ENCODE measurements around the gene KCNT2. TPM values are rescaled to one million over a fixed set of nuclear protein-coding genes. Genes with fewer than 3 reads are reported as not detected.

Gene KCNT2
- total and polyA plus RNA-seq, 4 experiments from 2014 or later, result not detected

- no peaks in the 10 kb centered on the region for H3K27me3 Mint-ChIP-seq
- no peak overlapping the region for H3K27ac Mint-ChIP-seq
- intact Hi-C loops (cut with micrococcal nuclease), result no loop called here
- no peak overlapping the region for H3K4me3 Mint-ChIP-seq
- Histone ChIP-seq H3K9me3 (ENCODE audit: control insufficient read depth in 1 of 2, low read length in 2 of 2) (no peaks in the 10 kb centered on the region), H3K27me3 (ENCODE audit: insufficient read depth, low read length) (no peaks in the 10 kb centered on the region), H3K4me1 (ENCODE audit: insufficient read depth, low read length) (no peaks in the 10 kb centered on the region), H3K4me3 (ENCODE audit: low read length in 2 of 2) (no peak overlapping the region), H3K36me3 (ENCODE audit: insufficient read depth, low read length) (no peaks in the 10 kb centered on the region), H3K27ac (ENCODE audit: low read depth, low read length) (no peak overlapping the region)
- ChIA-PET POLR2A (ENCODE audit: partially characterized antibody) (no interaction called here), CTCF (ENCODE audit: partially characterized antibody) (no interaction called here)
- no peak for DNase-seq
- H3K36me3 Mint-ChIP-seq, result no peaks in the 10 kb centered on the region
- H3K9me3 Mint-ChIP-seq, result no peaks in the 10 kb centered on the region
- no peaks in the 10 kb centered on the region for H3K4me1 Mint-ChIP-seq
Measured at GRCh38 chr1:196427976-196428734, 180.1 kb downstream of the KCNT2 start.

GRCh38 chr1:196425513-196425912 lies 182.7 kb downstream of the KCNT2 start:
- POLR2A ChIA-PET (ENCODE audit: partially characterized antibody), result no interaction called here
- Mint-ChIP-seq H3K27ac (no peak overlapping the region), H3K4me1 (no peaks in the 10 kb centered on the region), H3K9me3 (no peaks in the 10 kb centered on the region), H3K27me3 (no peaks in the 10 kb centered on the region), H3K36me3 (no peaks in the 10 kb centered on the region), H3K4me3 (no peak overlapping the region)
- Histone ChIP-seq H3K4me3 (ENCODE audit: low read length in 2 of 2) (no peak overlapping the region), H3K36me3 (ENCODE audit: insufficient read depth, low read length) (no peaks in the 10 kb centered on the region), H3K27me3 (ENCODE audit: insufficient read depth, low read length) (no peaks in the 10 kb centered on the region), H3K4me1 (ENCODE audit: insufficient read depth, low read length) (no peaks in the 10 kb centered on the region), H3K9me3 (ENCODE audit: control insufficient read depth in 1 of 2, low read length in 2 of 2) (no peaks in the 10 kb centered on the region), H3K27ac (ENCODE audit: low read depth, low read length) (no peak overlapping the region)
- CTCF ChIA-PET (ENCODE audit: partially characterized antibody), result no interaction called here
- intact Hi-C loops (cut with micrococcal nuclease), result no loop called here
- DNase-seq, result no peak

GRCh38 chr1:196423612-196424011 lies 184.6 kb downstream of the KCNT2 start:
- Histone ChIP-seq H3K36me3 (ENCODE audit: insufficient read depth, low read length) (no peaks in the 10 kb centered on the region), H3K27ac (ENCODE audit: low read depth, low read length) (no peak overlapping the region), H3K4me3 (ENCODE audit: low read length in 2 of 2) (no peak overlapping the region), H3K27me3 (ENCODE audit: insufficient read depth, low read length) (no peaks in the 10 kb centered on the region), H3K9me3 (ENCODE audit: control insufficient read depth in 1 of 2, low read length in 2 of 2) (no peaks in the 10 kb centered on the region), H3K4me1 (ENCODE audit: insufficient read depth, low read length) (no peaks in the 10 kb centered on the region)
- Mint-ChIP-seq H3K27ac (no peak overlapping the region), H3K27me3 (no peaks in the 10 kb centered on the region), H3K4me1 (no peaks in the 10 kb centered on the region), H3K9me3 (peaks cover 0 to 3% (median 0%) of the 10 kb centered on the region in 8 donors), H3K4me3 (no peak overlapping the region), H3K36me3 (no peaks in the 10 kb centered on the region)
- intact Hi-C loops (cut with micrococcal nuclease), result no loop called here
- DNase-seq, result no peak
- CTCF ChIA-PET (ENCODE audit: partially characterized antibody), result no interaction called here
- POLR2A ChIA-PET (ENCODE audit: partially characterized antibody), result no interaction called here

- Histone ChIP-seq H3K9me3 (ENCODE audit: control insufficient read depth in 1 of 2, low read length in 2 of 2) (no peaks in the 10 kb centered on the region), H3K36me3 (ENCODE audit: insufficient read depth, low read length) (no peaks in the 10 kb centered on the region), H3K27me3 (ENCODE audit: insufficient read depth, low read length) (no peaks in the 10 kb centered on the region), H3K27ac (ENCODE audit: low read depth, low read length) (no peak overlapping the region), H3K4me3 (ENCODE audit: low read length in 2 of 2) (no peak overlapping the region), H3K4me1 (ENCODE audit: insufficient read depth, low read length) (no peaks in the 10 kb centered on the region)
- H3K27me3 Mint-ChIP-seq, result no peaks in the 10 kb centered on the region
- H3K4me3 Mint-ChIP-seq, result no peak overlapping the region
- intact Hi-C loops (cut with micrococcal nuclease), result no loop called here
- no peaks in the 10 kb centered on the region for H3K4me1 Mint-ChIP-seq
- CTCF ChIA-PET (ENCODE audit: partially characterized antibody), result no interaction called here
- H3K36me3 Mint-ChIP-seq, result no peaks in the 10 kb centered on the region
- no peak for DNase-seq
- peaks cover 0 to 4% (median 0%) of the 10 kb centered on the region in 8 donors for H3K9me3 Mint-ChIP-seq
- no peak overlapping the region for H3K27ac Mint-ChIP-seq
- POLR2A ChIA-PET (ENCODE audit: partially characterized antibody), result no interaction called here
Measured at GRCh38 chr1:196418772-196419171, 189.5 kb downstream of the KCNT2 start.

- Histone ChIP-seq H3K9me3 (ENCODE audit: control insufficient read depth in 1 of 2, low read length in 2 of 2) (no peaks in the 10 kb centered on the region), H3K27me3 (ENCODE audit: insufficient read depth, low read length) (no peaks in the 10 kb centered on the region), H3K27ac (ENCODE audit: low read depth, low read length) (no peak overlapping the region), H3K4me1 (ENCODE audit: insufficient read depth, low read length) (no peaks in the 10 kb centered on the region), H3K4me3 (ENCODE audit: low read length in 2 of 2) (no peak overlapping the region), H3K36me3 (ENCODE audit: insufficient read depth, low read length) (no peaks in the 10 kb centered on the region)
- H3K4me3 Mint-ChIP-seq, result no peak overlapping the region
- H3K4me1 Mint-ChIP-seq, result no peaks in the 10 kb centered on the region
- ChIA-PET CTCF (ENCODE audit: partially characterized antibody) (no interaction called here), POLR2A (ENCODE audit: partially characterized antibody) (no interaction called here)
- DNase-seq, result no peak
- intact Hi-C loops (cut with micrococcal nuclease), result no loop called here
- H3K27ac Mint-ChIP-seq, result no peak overlapping the region
- H3K9me3 Mint-ChIP-seq, result peaks cover 0 to 4% (median 1%) of the 10 kb centered on the region in 8 donors
- no peaks in the 10 kb centered on the region for H3K36me3 Mint-ChIP-seq
- H3K27me3 Mint-ChIP-seq, result no peaks in the 10 kb centered on the region
Measured at GRCh38 chr1:196415978-196416377, 192.3 kb downstream of the KCNT2 start.

- no peak overlapping the region for H3K4me3 Mint-ChIP-seq
- H3K36me3 Mint-ChIP-seq, result no peaks in the 10 kb centered on the region
- ChIA-PET POLR2A (ENCODE audit: partially characterized antibody) (no interaction called here), CTCF (ENCODE audit: partially characterized antibody) (no interaction called here)
- intact Hi-C loops (cut with micrococcal nuclease), result no loop called here
- Histone ChIP-seq H3K27me3 (ENCODE audit: insufficient read depth, low read length) (no peaks in the 10 kb centered on the region), H3K4me1 (ENCODE audit: insufficient read depth, low read length) (no peaks in the 10 kb centered on the region), H3K27ac (ENCODE audit: low read depth, low read length) (no peak overlapping the region), H3K4me3 (ENCODE audit: low read length in 2 of 2) (no peak overlapping the region), H3K9me3 (ENCODE audit: control insufficient read depth in 1 of 2, low read length in 2 of 2) (no peaks in the 10 kb centered on the region), H3K36me3 (ENCODE audit: insufficient read depth, low read length) (no peaks in the 10 kb centered on the region)
- no peaks in the 10 kb centered on the region for H3K4me1 Mint-ChIP-seq
- peaks cover 0 to 1% of the 10 kb centered on the region in 2 donors for H3K27me3 Mint-ChIP-seq
- H3K9me3 Mint-ChIP-seq, result peaks cover 0 to 4% (median 1%) of the 10 kb centered on the region in 8 donors
- no peak overlapping the region for H3K27ac Mint-ChIP-seq
- DNase-seq, result no peak
Measured at GRCh38 chr1:196412326-196412725, 195.9 kb downstream of the KCNT2 start.

- ChIA-PET CTCF (ENCODE audit: partially characterized antibody) (interaction anchor here (0.7 kb wide), 1 partner anchor 24 kb away, joined by 3 read pairs; no protein-coding TSS in a partner anchor), POLR2A (ENCODE audit: partially characterized antibody) (no interaction called here)
- peaks cover 0 to 3% (median under 1%) of the 10 kb centered on the region in 8 donors for H3K9me3 Mint-ChIP-seq
- DNase-seq, result no peak
- intact Hi-C loops (cut with micrococcal nuclease), result no loop called here
- Histone ChIP-seq H3K36me3 (ENCODE audit: insufficient read depth, low read length) (no peaks in the 10 kb centered on the region), H3K4me1 (ENCODE audit: insufficient read depth, low read length) (no peaks in the 10 kb centered on the region), H3K4me3 (ENCODE audit: low read length in 2 of 2) (no peak overlapping the region), H3K27me3 (ENCODE audit: insufficient read depth, low read length) (no peaks in the 10 kb centered on the region), H3K27ac (ENCODE audit: low read depth, low read length) (no peak overlapping the region), H3K9me3 (ENCODE audit: control insufficient read depth in 1 of 2, low read length in 2 of 2) (no peaks in the 10 kb centered on the region)
- peak overlapping the region in 1 of 8 donors; percentile 29 for H3K4me3 Mint-ChIP-seq
- peaks cover 0 to 1% of the 10 kb centered on the region in 2 donors for H3K27me3 Mint-ChIP-seq
- H3K27ac Mint-ChIP-seq, result no peak overlapping the region
- H3K36me3 Mint-ChIP-seq, result no peaks in the 10 kb centered on the region
- H3K4me1 Mint-ChIP-seq, result no peaks in the 10 kb centered on the region
Measured at GRCh38 chr1:196410768-196411167, 197.5 kb downstream of the KCNT2 start.

Measured in CD4-positive, alpha-beta memory T cell (primary cell).